ENCODE data around the gene GALNT1. TPM values are rescaled to one million over a fixed set of nuclear protein-coding genes. Genes with fewer than 3 reads are reported as not detected.
"Not testable (repeated sequence)": the region's sequence is repeated elsewhere in the genome, so short reads cannot be mapped to it uniquely, and the experiment has no call there.

GALNT1 gene
- total and polyA plus RNA-seq, 3 donors from 2014 or later: 27.3 to 67.0 (median 55.7) TPM

DNA sequence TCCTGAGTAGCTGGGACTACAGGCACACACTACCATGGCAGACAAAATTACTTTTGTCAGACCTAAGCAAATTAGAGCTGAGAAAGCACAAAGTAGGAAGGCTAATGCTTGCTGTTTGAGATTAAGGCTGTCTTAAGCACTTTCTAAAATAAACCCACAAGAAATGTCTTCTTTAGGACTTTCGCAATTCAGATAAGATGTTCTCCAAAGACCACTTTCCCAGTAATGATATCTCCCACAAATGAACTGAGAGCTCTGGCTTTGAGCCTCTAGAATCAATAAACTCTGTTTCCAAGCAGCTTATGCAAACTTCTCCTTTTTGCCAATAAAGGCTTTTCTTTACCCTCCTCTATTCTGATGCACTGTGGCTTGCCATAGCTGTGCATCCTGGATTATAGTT lies 32.0 kb upstream of the GALNT1 start:
- Histone ChIP-seq H3K9me3 (no peaks in the 10 kb centered on the region), H3K4me3 (no peak overlapping the region), H3K27ac (no peak overlapping the region), H3K27me3 (no peaks in the 10 kb centered on the region), H3K4me1 (no peaks in the 10 kb centered on the region), H3K36me3 (ENCODE audit: low read depth, missing control alignments) (no peaks in the 10 kb centered on the region)
- WGBS, 2 donors: 49 to 81% methylated on average over 1 of the region's 1 CpG
- no peak for TF ChIP-seq CTCF (IDR thresholded peaks at IDR 0.05)
- no peak for TF ChIP-seq POLR2A (IDR thresholded peaks at IDR 0.05)
- DNase-seq: no peak
- intact Hi-C loops (cut with DNase I; ENCODE audit: low total_unique reads): no loop called here

- intact Hi-C loops (cut with DNase I; ENCODE audit: low total_unique reads): no loop called here
- no peak overlapping the region for H3K27ac ChIP-seq
- no peak overlapping the region for H3K4me3 ChIP-seq
- TF ChIP-seq POLR2A (IDR thresholded peaks at IDR 0.05) (no peak), CTCF (IDR thresholded peaks at IDR 0.05) (no peak)
- H3K36me3 ChIP-seq (ENCODE audit: low read depth, missing control alignments): no peaks in the 10 kb centered on the region
- WGBS, 2 donors: 67% methylated on average over 2 of the region's 2 CpGs
- DNase-seq: no peak
- H3K4me1 ChIP-seq: no peaks in the 10 kb centered on the region
- no peaks in the 10 kb centered on the region for H3K27me3 ChIP-seq
- H3K9me3 ChIP-seq: no peaks in the 10 kb centered on the region
Measured at GRCh38 chr18:35553300-35553699, 28.2 kb upstream of the GALNT1 start.

DNA sequence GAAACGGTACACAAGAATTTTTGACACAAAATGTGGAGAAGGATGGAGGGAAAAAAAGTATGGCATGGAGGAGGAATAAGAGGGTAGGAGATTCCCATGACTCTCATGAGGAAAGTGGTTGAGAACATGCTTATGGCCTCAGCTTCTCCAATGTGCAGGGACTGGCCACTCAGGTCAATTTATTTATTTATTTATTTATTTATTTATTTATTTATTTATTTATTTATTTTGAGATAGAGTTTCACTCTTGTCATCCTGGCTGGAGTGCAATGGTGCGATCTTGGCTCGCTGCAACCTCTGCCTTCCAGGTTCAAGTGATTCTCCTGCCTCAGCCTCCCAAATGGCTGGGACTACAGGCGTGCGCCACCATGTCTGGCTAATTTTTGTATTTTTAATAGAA lies 26.0 kb upstream of the GALNT1 start:
- H3K4me1 ChIP-seq; H3K4me3 ChIP-seq; H3K9me3 ChIP-seq; H3K27me3 ChIP-seq; intact Hi-C loops (cut with DNase I; ENCODE audit: low total_unique reads); H3K27ac ChIP-seq; H3K36me3 ChIP-seq (ENCODE audit: low read depth, missing control alignments); DNase-seq: not testable (repeated sequence)
- 95 to 96% methylated on average over 5 of the region's 5 CpGs for WGBS, 2 donors

DNA sequence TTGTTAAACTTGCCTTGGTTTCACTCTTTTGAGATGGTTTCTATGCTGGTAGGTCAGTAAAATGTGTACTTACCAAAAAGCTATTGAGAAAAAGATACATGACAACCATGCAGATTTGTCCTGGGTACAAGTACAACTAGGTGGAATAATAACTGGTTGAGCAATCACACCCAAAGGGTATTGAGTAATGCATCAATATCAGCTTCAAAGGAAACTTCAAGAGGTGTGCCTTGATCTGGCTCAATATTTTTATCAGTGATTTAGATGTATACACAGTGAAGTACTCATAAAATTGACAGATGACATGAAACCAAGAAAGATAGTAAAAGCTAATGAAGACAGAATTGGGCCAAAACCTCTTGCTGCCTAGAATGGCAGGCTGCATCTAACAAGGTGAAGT lies 21.7 kb upstream of the GALNT1 start:
- no peak for DNase-seq
- no peaks in the 10 kb centered on the region for H3K36me3 ChIP-seq (ENCODE audit: low read depth, missing control alignments)
- H3K27ac ChIP-seq: no peak overlapping the region
- H3K4me3 ChIP-seq: no peak overlapping the region
- intact Hi-C loops (cut with DNase I; ENCODE audit: low total_unique reads): no loop called here
- no peaks in the 10 kb centered on the region for H3K27me3 ChIP-seq
- no peaks in the 10 kb centered on the region for H3K9me3 ChIP-seq
- TF ChIP-seq CTCF (IDR thresholded peaks at IDR 0.05) (no peak), POLR2A (IDR thresholded peaks at IDR 0.05) (no peak)
- H3K4me1 ChIP-seq: no peaks in the 10 kb centered on the region

DNA sequence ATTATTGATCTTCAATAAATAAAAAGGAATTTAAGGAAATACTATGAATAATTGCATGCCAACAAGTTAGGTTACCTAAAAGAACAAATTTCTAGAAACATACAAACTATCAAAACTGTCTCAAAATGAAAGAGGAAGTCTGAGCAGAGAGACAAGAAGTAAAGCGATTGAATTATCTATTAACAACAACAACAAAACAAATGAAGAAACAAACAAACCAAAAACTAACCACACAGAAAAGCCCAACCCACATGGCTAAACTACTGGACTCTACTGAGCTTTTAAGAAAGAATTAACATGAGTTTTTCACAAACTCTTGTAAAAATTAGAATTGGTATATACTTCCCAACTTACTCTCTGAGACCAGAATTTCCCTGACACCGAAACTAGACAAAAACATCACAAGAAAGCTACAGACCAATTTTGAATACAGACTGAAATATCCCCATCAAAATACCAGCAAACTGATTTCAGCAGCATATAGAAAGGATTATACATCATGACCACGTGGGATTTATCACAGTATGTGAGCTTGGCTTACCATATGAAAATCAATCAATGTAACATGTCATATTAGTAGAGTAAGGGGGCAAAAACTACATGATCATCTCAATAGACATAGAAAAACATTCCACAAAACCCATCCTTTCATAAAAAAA lies 16.6 kb upstream of the GALNT1 start:
- H3K36me3 ChIP-seq (ENCODE audit: low read depth, missing control alignments): no peaks in the 10 kb centered on the region
- H3K4me3 ChIP-seq: no peak overlapping the region
- intact Hi-C loops (cut with DNase I; ENCODE audit: low total_unique reads): no loop called here
- no peak overlapping the region for H3K27ac ChIP-seq
- TF ChIP-seq CTCF (IDR thresholded peaks at IDR 0.05) (no peak), POLR2A (IDR thresholded peaks at IDR 0.05) (no peak)
- DNase-seq: no peak
- H3K27me3 ChIP-seq: no peaks in the 10 kb centered on the region
- WGBS, 2 donors: 70 to 85% methylated on average over 3 of the region's 3 CpGs
- H3K4me1 ChIP-seq: no peaks in the 10 kb centered on the region
- no peaks in the 10 kb centered on the region for H3K9me3 ChIP-seq

Measured in testis (tissue), 3 donors.